SH-SY5Y (cell line): ENCODE results near the gene CDC42SE2.

Experiments used
- GATA2 ChIP-seq: IDR thresholded peaks from 2 replicates; pipeline ENCODE4 v1.6.1; 2011; ENCODE audit warnings: mild to moderate bottlenecking, low read depth, low read length
- GATA3 ChIP-seq: IDR thresholded peaks from 2 replicates; pipeline ENCODE4 v1.6.1; 2011; ENCODE audit warnings: low read depth, mild to moderate bottlenecking, low read length, moderate library complexity

DNA sequence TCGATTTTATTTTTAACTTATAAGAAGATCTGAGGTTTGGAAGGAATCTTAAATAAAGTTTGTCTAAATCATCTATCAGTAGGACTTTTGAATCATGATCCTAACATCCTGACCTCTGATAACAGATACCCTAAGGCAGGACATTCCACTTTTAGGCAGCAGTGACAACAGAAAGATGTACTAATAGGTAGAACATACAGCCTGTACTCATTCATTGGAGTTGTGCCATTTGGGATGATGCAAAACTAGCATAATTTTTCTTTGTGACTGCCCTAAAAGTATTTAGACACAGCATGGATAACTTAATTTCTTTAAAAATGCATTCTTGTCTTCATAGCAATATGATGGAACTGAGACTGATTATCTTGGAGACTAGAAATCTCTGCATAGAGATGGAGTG is 39.7 kb downstream of the CDC42SE2 start:
- TF ChIP-seq GATA3 (no peak), GATA2 (no peak)
